IMR-90 (cell line): ENCODE data around the gene TRHDE. TPM values are rescaled to one million over a fixed set of nuclear protein-coding genes. Genes with fewer than 3 reads are reported as not detected.

Experiments
- ATAC-seq: fragments of 200-7000 bp; cut with Tn5 transposase; 2 replicates; pipeline ENCODE4 v1.9.1; 2020; ENCODE audit warnings: low read depth, mild to moderate bottlenecking, moderate library complexity
- BruUV-seq: library from RNA; stranded (reverse); fragments of 400-500 nt; replicated peaks from 2 replicates; lab custom pipeline; 2021; lab: Mats Ljungman, UMichigan
- CTCF ChIA-PET: fragments of 300-600 bp; formaldehyde crosslinking; extraction: SDS; loops from one replicate; lab custom pipeline; 2021; ENCODE audit warnings: antibody characterized with exemption; lab: Yijun Ruan, JAX
- POLR2A ChIA-PET: fragments of 300-600 bp; sonication (Branson Sonifier 250); formaldehyde crosslinking; loops from one replicate; lab custom pipeline; 2022; ENCODE audit warnings: antibody characterized with exemption; ENCODE audit not compliant: unreplicated experiment; lab: Charles Lee
- DNase-seq: peaks from one replicate; pipeline ENCODE4 v3.0.0; 2013
- H2AFZ ChIP-seq: replicated peaks from 2 replicates; pipeline ENCODE3; 2013; ENCODE audit warnings: low read length, mild to moderate bottlenecking; ENCODE audit not compliant: poor library complexity
- H2AK5ac ChIP-seq: 2 replicates; pipeline ENCODE4 v1.6.1; 2013; ENCODE audit warnings: low read depth, low read length, inconsistent platforms
- H2AK9ac ChIP-seq: replicated peaks from 2 replicates; pipeline ENCODE3; 2013; ENCODE audit warnings: mild to moderate bottlenecking, low read depth, low read length, moderate library complexity; ENCODE audit not compliant: poor library complexity
- H2BK120ac ChIP-seq: 2 replicates; pipeline ENCODE4 v1.6.1; 2013; ENCODE audit warnings: low read depth, low read length, inconsistent platforms
- H2BK15ac ChIP-seq: 3 replicates; pipeline ENCODE4 v1.6.1; 2013; ENCODE audit warnings: low read depth, low read length, inconsistent platforms
- H2BK20ac ChIP-seq: 2 replicates; pipeline ENCODE4 v1.6.1; 2013; ENCODE audit warnings: low read depth, mild to moderate bottlenecking, inconsistent platforms, low read length, moderate library complexity
- H2BK5ac ChIP-seq: 2 replicates; pipeline ENCODE4 v1.6.1; 2013; ENCODE audit warnings: mild to moderate bottlenecking, low read depth, low read length, inconsistent platforms; ENCODE audit not compliant: poor library complexity, severe bottlenecking
- H3K14ac ChIP-seq: replicated peaks from 2 replicates; pipeline ENCODE4 v1.6.1; 2013; ENCODE audit warnings: low read depth, low read length, inconsistent platforms
- H3K18ac ChIP-seq: 2 replicates; pipeline ENCODE4 v1.6.1; 2013; ENCODE audit warnings: low read depth, low read length, control low read depth
- H3K23ac ChIP-seq: 2 replicates; pipeline ENCODE4 v1.6.1; 2013; ENCODE audit warnings: low read depth, low read length, inconsistent platforms
- H3K27ac ChIP-seq: 2 replicates; pipeline ENCODE4 v1.5.1; 2013; ENCODE audit warnings: mild to moderate bottlenecking, control low read depth, low read length; ENCODE audit not compliant: insufficient read depth
- H3K27me3 ChIP-seq: 2 replicates; pipeline ENCODE4 v1.6.1; 2013; ENCODE audit warnings: low read length; ENCODE audit not compliant: control insufficient read depth, insufficient read depth
- H3K36me3 ChIP-seq: 2 replicates; pipeline ENCODE4 v1.6.1; 2013; ENCODE audit warnings: low read length, mixed read lengths; ENCODE audit not compliant: control insufficient read depth, insufficient read depth
- H3K4ac ChIP-seq: 2 replicates; pipeline ENCODE4 v1.6.1; 2013; ENCODE audit warnings: low read depth, low read length, inconsistent platforms
- H3K4me1 ChIP-seq: 2 replicates; pipeline ENCODE4 v1.6.1; 2013; ENCODE audit warnings: low read length, mixed read lengths; ENCODE audit not compliant: control insufficient read depth, insufficient read depth
- H3K4me2 ChIP-seq: 2 replicates; pipeline ENCODE4 v1.6.1; 2013; ENCODE audit warnings: low read depth, mild to moderate bottlenecking, control low read depth, low read length, moderate library complexity
- H3K4me3 ChIP-seq: 2 replicates; pipeline ENCODE4 v1.5.1; 2013; ENCODE audit warnings: low read depth, mild to moderate bottlenecking, control low read depth, low read length, moderate library complexity; ENCODE audit not compliant: insufficient read depth
- H3K56ac ChIP-seq: 2 replicates; pipeline ENCODE4 v1.6.1; 2013; ENCODE audit warnings: low read length, inconsistent platforms; ENCODE audit not compliant: insufficient read depth; ENCODE audit errors: extremely low read depth
- H3K79me1 ChIP-seq, 2 experiments: 2 replicates each; pipeline ENCODE4 v1.6.1; 2013; ENCODE audit warnings: low read length in 2 of 2, inconsistent platforms in 1 of 2, low read depth in 1 of 2
- H3K9ac ChIP-seq: 2 replicates; pipeline ENCODE4 v1.6.1; 2013; ENCODE audit warnings: low read depth, low read length, control low read depth
- H3K9me1 ChIP-seq: 2 replicates; pipeline ENCODE4 v1.6.1; 2013; ENCODE audit warnings: low read length, inconsistent platforms; ENCODE audit not compliant: insufficient read depth
- H3K9me3 ChIP-seq: 2 replicates; pipeline ENCODE4 v1.6.1; 2013; ENCODE audit warnings: low read length; ENCODE audit not compliant: control insufficient read depth, insufficient read depth
- H4K20me1 ChIP-seq: 2 replicates; pipeline ENCODE4 v1.6.1; 2013; ENCODE audit warnings: low read length, inconsistent platforms; ENCODE audit not compliant: insufficient read depth
- H4K5ac ChIP-seq: 2 replicates; pipeline ENCODE4 v1.6.1; 2013; ENCODE audit warnings: mild to moderate bottlenecking, low read depth, low read length, control low read depth
- H4K8ac ChIP-seq, 2 experiments: 2 replicates each; pipeline ENCODE4 v1.6.1; 2013; ENCODE audit warnings: low read depth in 2 of 2, low read length in 2 of 2, control low read depth in 1 of 2, inconsistent platforms in 1 of 2
- H4K91ac ChIP-seq: 2 replicates; pipeline ENCODE4 v1.6.1; 2013; ENCODE audit warnings: low read depth, low read length, inconsistent platforms; ENCODE audit not compliant: insufficient read depth
- BHLHE40 ChIP-seq: fragments of 150-350 bp; IDR thresholded peaks from 2 replicates; pipeline ENCODE4 v1.6.1; 2016; ENCODE audit warnings: mild to moderate bottlenecking, low read depth, low read length
- FOS ChIP-seq: fragments of 150-350 bp; IDR thresholded peaks from 2 replicates; pipeline ENCODE4 v1.6.1; 2016; ENCODE audit warnings: low read depth, low read length
- NFE2L2 ChIP-seq: fragments of 150-350 bp; IDR thresholded peaks from 2 replicates; pipeline ENCODE4 v1.6.1; 2016; ENCODE audit warnings: low read depth, mild to moderate bottlenecking, low read length
- RAD21 ChIP-seq: IDR thresholded peaks from 2 replicates; pipeline ENCODE4 v1.6.1; 2012; ENCODE audit warnings: low read length, improper control_type of control experiment
- WGBS, 2 experiments: methylation state at CpG; one replicate each; pipeline versions ENCODE4 v1.1.5 to v1.1.7; 2013; ENCODE audit warnings: missing lambda C conversion rate in 2 of 2; ENCODE audit not compliant: insufficient read length in 1 of 2; ENCODE audit errors: extremely low coverage in 2 of 2; 5-methylcytosine and 5-hydroxymethylcytosine counted together
- dilution Hi-C: fragments of 300-500 bp; cut with HindIII; formaldehyde crosslinking; loops from one replicate; pipeline ENCODE4 v1.14.3; 2018; ENCODE audit warnings: low sequenced_read_pairs; ENCODE audit not compliant: unreplicated experiment
- in situ Hi-C: fragments of 300-500 bp; cut with MboI; formaldehyde crosslinking; loops from 3 replicates; pipeline ENCODE4 v1.14.3; 2019; ENCODE audit warnings: low sequenced_read_pairs, inconsistent platforms, mixed read lengths
- intact Hi-C: fragments of 100-400 bp; cut with micrococcal nuclease; formaldehyde crosslinking; loops from 2 replicates; pipeline ENCODE4 v1.10.0; 2022
- polyA plus RNA-seq, 3 experiments: library from polyadenylated mRNA; depleted of rRNA; stranded (reverse); fragments of >200 nt; gene quantifications; 2 replicates each; pipeline ENCODE4 v1.2.3, GENCODE V29; 2012; ENCODE audit warnings: low replicate concordance in 1 of 3
- total RNA-seq: library from RNA; depleted of rRNA; stranded (reverse); fragments of >200 nt; gene quantifications from 2 replicates; pipeline ENCODE4 v1.2.3, GENCODE V29; 2012
- TF ChIP-seq, protein P1 (sequence below): fragments of 150-350 bp; IDR thresholded peaks from 2 replicates; pipeline ENCODE4 v1.6.1; 2017; ENCODE audit warnings: mild to moderate bottlenecking, antibody characterized with exemption, low read length, low read depth

TRHDE gene
- total and polyA plus RNA-seq, 2 of the 4 experiments (the other 2 are of a cell fraction), result 33.7 to 65.1 TPM

DNA sequence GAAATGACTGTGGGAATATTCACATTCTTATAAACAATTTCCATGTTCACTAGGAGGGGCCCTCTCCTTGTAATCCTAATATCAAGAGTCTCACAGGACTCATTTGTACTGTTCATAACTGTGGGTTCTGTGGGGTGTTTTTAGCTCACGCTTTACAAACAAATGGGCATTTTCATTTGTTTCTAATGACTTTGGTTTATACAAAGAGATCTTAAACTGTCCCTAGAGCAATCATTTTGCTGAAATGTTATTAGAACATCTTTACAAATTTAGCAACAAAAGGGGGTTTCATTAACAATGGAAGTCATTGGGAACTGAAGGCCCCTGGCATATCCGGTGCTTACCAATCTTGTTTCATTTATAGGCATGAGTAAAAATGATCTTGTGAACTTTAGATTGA is 370.5 kb downstream of the TRHDE start:
- no peak overlapping the region for H3K4me2 ChIP-seq
- H3K4ac ChIP-seq, result no peak overlapping the region
- H3K79me1 ChIP-seq, result no peaks in the 10 kb centered on the region
- intact Hi-C loops (no loop called here), dilution Hi-C loops (no loop called here), in situ Hi-C loops (no loop called here)
- H2BK120ac ChIP-seq, result no peak overlapping the region
- H3K27me3 ChIP-seq, result no peaks in the 10 kb centered on the region
- no peak overlapping the region for H2AFZ ChIP-seq
- ChIA-PET CTCF (no interaction called here), POLR2A (no interaction called here)
- H3K18ac ChIP-seq, result no peak overlapping the region
- H3K27ac ChIP-seq, result no peak overlapping the region
- BruUV-seq, result no TSS peak
- H4K5ac ChIP-seq, result no peak overlapping the region
- H4K91ac ChIP-seq, result no peak overlapping the region
- no peaks in the 10 kb centered on the region for H4K20me1 ChIP-seq
- no CpG with 5 or more reads among the region's 2 CpGs for WGBS, 2 experiments
- ATAC-seq (no peak), DNase-seq (no peak)
- H3K56ac ChIP-seq, result no peak overlapping the region
- no peak for TF ChIP-seq FOS
- TF ChIP-seq BHLHE40, result no peak
- TF ChIP-seq, protein P1, sequence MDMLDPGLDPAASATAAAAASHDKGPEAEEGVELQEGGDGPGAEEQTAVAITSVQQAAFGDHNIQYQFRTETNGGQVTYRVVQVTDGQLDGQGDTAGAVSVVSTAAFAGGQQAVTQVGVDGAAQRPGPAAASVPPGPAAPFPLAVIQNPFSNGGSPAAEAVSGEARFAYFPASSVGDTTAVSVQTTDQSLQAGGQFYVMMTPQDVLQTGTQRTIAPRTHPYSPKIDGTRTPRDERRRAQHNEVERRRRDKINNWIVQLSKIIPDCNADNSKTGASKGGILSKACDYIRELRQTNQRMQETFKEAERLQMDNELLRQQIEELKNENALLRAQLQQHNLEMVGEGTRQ, result no peak
- no peak for TF ChIP-seq RAD21
- TF ChIP-seq NFE2L2, result no peak
- H3K9ac ChIP-seq, result no peak overlapping the region
- H2AK9ac ChIP-seq, result no peak overlapping the region
- H3K14ac ChIP-seq, result no peak overlapping the region
- no peaks in the 10 kb centered on the region for H3K9me1 ChIP-seq
- H2BK5ac ChIP-seq, result no peak overlapping the region
- no peak overlapping the region for H4K8ac ChIP-seq
- no peaks in the 10 kb centered on the region for H3K4me1 ChIP-seq
- H2BK20ac ChIP-seq, result no peak overlapping the region
- H2BK15ac ChIP-seq, result no peak overlapping the region
- H2AK5ac ChIP-seq, result no peak overlapping the region
- H3K4me3 ChIP-seq, result no peak overlapping the region
- peaks cover 5% of the 10 kb centered on the region; the same call in 1 of the 2 replicates for H3K36me3 ChIP-seq
- no peaks in the 10 kb centered on the region for H3K9me3 ChIP-seq
- H3K23ac ChIP-seq, result no peak overlapping the region
